ENCODE measurements around the gene AADAT.
"Not testable (repeated sequence)": the region's sequence is repeated elsewhere in the genome, so short reads cannot be mapped to it uniquely, and the experiment has no call there.

The AADAT gene

GRCh38 chr4:170089274-170089667 lies 485 bp downstream of the AADAT start:
- peak; percentile 16 for DNase-seq

- no peak for DNase-seq
Observed at GRCh38 chr4:170088716-170089115, 1.0 kb downstream of the AADAT start.

GRCh38 chr4:170087163-170087700 lies 2.5 kb downstream of the AADAT start:
- DNase-seq, result no peak

DNA sequence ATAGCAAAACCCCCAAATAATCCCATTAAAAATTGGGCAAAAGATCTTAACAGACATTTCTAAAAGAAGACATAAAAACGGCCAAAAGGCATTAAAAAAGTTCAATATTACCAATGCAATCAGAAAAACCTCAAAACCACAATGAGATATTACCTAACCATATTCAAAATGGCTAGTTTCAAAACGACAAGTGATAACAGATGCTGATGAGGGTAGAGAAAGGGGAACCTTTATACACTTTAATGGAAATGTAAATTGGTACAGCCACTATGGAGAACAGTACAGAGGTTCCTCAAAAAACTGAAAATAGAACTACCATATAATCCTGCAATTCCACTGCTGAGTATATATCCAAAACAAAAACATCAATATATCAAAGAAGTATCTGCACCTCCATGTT lies 6.2 kb downstream of the AADAT start:
- no peak for DNase-seq

DNA sequence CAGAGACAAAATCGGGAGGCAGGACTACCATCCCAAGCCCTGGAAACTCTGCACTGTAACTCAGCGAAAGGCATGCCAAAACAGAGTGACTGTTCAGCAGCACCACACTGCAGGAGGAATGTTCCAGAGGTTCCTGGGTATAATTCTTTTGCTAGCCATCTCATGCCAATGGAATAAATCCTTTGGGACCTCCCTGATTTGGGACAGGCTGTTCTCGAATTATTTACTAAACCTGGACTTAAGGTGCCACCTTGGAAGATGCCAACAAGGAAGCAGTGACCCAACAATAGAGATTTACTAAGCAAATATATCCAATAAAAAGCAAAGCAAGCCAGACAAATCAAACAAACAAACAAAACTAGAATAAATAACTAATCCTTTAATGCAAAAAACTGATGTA lies 9.3 kb downstream of the AADAT start:
- no peak for DNase-seq

DNA sequence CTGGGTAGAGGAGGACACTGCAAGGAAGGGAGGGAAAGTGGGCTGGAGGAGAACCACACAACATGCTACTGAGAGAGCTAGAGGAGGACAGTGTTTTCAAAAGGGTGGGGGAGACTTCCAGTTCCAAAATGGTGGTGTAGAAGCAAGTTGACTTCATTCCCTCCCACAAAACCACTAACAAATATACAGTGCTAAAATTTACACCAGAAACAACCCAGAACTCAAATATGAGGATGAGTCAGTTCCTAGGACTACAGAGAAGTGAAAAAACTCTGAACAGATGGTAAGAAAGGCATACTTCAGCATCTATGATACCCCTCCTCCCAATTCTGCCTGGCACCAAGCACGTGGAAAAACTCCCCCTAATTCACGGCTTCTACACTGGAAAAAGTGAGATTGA lies 9.8 kb downstream of the AADAT start:
- peak; percentile 11 for DNase-seq

- no peak for DNase-seq
Observed at GRCh38 chr4:170071196-170071595, 18.6 kb downstream of the AADAT start.

- DNase-seq, result no peak
Observed at GRCh38 chr4:170068438-170069128, 21.2 kb downstream of the AADAT start.

DNA sequence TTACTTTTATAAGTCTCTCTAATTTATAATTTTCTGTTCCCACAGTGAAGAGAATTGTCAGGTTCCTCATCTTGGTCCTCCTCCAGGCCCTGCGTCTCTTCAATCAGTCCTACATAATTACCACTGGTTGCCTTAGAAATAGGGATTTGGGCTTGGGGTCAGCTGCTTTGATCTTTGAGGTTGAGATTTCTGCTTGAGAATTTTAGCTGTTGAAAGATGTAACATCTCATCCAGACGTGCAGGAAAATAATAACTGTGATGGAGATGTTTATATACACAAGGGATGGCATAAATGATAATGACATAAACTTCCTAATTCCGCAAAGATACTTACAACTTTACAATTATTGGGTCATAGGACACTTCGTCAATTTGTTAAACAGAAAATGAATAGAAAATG lies 30.3 kb downstream of the AADAT start:
- no peak for DNase-seq

DNA sequence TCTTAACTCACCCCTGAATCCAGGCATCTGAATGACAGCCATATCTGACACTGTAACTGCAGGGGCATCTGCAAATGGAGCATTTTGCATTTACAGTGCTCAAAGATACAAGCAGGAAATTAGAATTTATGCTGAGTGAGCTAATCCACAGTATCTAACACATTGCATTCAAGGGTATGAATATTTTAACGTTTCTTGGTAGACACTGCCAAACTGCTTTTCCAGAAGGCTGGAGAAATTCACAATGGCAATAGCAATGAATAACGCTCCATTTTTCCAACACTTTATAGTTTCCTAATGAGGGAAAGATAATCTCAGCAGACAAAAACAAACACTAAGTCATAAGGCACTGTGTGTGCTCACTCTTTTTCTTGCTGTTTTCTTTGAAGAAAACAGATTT lies 30.9 kb downstream of the AADAT start:
- DNase-seq, result no peak

- no peak for DNase-seq
Observed at GRCh38 chr4:170057866-170058265, 31.9 kb downstream of the AADAT start.

- DNase-seq, result no peak
Observed at GRCh38 chr4:170052919-170053318, 36.8 kb downstream of the AADAT start.

GRCh38 chr4:170051402-170051801 lies 38.4 kb downstream of the AADAT start:
- no peak for DNase-seq

GRCh38 chr4:170049766-170050165 lies 40.0 kb downstream of the AADAT start:
- DNase-seq, result no peak

- DNase-seq, result peak; percentile 4
Observed at GRCh38 chr4:170047771-170048354, 41.9 kb downstream of the AADAT start.

DNA sequence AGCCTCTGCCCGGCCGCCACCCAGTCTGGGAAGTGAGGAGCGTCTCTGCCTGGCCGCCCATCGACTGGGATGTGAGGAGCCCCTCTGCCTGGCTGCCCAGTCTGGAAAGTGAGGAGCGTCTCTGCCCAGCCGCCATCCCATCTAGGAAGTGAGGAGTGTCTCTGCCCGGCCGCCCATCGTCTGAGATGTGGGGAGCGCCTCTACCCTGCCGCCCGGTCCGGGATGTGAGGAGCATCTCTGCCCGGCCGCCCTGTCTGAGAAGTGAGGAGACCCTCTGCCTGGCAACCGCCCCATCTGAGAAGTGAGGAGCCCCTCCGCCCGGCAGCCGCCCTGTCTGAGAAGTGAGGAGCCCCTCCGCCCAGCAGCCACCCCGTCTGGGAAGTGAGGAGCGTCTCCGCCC lies 43.6 kb downstream of the AADAT start:
- DNase-seq, result not testable (repeated sequence)

- DNase-seq, result no peak
Observed at GRCh38 chr4:170040031-170040680, 49.6 kb downstream of the AADAT start.

GRCh38 chr4:170038769-170039168 lies 51.0 kb downstream of the AADAT start:
- DNase-seq, result no peak

DNA sequence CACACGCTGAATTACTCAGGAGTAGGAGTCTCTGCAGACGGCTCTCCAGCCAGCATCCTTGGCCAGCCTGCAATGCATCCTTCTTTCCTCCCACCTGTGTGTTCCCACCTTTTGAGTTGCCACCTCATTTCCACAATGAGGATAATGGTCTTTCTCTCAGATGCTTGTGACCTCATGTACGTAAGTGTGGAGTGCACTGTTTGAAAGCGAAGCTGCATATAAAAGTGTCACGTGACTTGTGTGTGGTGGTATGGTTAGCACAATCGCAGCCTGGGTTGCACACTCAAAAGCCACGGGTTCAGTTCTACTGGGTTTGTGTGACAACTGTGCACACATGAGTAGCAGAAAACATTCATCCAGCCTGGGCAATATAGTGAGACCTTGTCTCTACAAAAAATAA lies 51.5 kb downstream of the AADAT start:
- no peak for DNase-seq

DNA sequence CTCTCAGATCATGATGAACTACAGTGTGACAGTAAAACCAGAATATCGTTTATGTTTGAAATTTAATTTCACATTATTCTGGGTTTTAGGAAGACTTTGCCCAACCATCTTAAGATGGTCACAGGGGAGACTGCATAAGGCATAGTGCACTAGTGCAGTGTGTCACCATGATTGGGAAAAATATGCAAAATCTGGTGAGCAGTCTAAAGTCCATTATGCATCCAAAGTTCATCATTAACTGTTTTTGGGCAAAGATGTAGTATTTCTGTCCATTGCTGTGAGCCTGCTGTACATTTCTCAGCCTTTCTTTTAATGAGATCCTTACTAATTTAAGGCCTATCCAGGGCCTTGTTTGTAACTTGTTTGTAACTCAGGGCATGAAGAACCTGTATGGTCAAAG lies 52.3 kb downstream of the AADAT start:
- DNase-seq, result no peak

DNA sequence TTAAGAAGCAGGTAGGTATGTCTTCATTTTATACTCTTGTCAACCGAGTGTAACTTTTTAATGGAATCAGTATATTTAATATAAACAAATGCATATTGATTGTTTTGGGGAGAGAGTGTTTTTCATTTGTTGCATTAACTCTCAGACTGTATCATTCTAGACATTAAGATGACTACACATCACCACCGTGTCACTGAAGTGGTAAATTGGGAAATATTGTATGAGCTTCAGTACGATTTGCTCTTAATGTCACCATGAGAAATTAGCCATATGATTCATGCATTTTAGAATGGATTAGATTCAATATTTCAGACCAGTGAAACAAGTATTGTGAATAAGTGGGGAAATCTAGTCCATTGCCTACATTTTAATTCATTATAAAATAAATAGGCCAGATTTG lies 53.9 kb downstream of the AADAT start:
- DNase-seq, result no peak

DNA sequence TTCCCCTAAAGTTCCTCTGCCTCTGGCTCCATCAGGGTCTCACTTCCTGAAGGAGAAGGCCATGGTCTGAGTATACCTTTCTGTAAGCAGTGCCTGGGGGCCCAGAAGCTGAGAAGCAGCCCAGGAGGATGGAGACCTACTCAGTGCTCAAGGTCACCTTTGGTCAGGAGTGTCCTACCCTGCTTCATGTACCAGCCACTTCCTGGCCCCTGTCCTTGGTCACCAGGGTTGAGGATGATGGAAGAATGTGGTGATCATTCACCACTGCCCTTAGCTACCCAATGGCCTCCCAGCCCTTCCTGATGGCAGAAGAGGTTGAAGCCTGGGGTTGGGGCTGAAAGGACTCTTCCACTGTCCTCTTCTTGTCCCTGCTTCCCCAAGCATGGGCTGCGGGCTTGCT lies 54.5 kb downstream of the AADAT start:
- DNase-seq, result no peak

GRCh38 chr4:170033999-170034398 lies 55.8 kb downstream of the AADAT start:
- DNase-seq, result no peak

DNA sequence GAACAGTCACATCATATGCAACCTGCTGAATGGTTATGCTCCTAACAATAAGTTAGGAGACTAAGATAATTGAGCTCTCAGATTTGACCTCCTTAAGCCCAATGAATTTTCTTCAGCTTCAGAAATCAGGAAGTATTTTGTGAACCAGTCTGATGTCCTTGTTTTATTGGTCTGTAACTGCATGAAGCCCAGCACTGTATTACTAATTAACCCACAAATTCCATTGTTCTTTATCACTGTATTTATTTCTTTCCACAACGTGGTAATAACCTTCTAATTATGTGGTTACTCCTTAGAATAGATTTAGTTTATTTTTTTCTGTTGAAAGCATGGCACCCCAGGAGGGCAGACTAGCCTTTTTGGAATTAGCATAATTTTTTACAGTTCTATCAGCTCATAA lies 59.6 kb downstream of the AADAT start:
- no peak for DNase-seq
